Subcutaneous adipose tissue (tissue), 4 donors: ENCODE data around the gene PKMYT1. TPM values are rescaled to one million over a fixed set of nuclear protein-coding genes. Genes with fewer than 3 reads are reported as not detected.

Source experiments
- CTCF ChIP-seq: fragments of 450-650 bp; IDR thresholded peaks from one replicate; pipeline ENCODE4 v1.5.1; 2016; ENCODE audit warnings: low read depth, mild to moderate bottlenecking, control low read depth, antibody characterized with exemption, moderate library complexity
- total RNA-seq, 4 donors: library from RNA; depleted of rRNA; stranded (reverse); fragments of >200 nt; gene quantifications; one replicate each; pipeline ENCODE4 v1.1.0, GENCODE V29; 2016

The PKMYT1 gene
- total RNA-seq, 4 donors from 2014 or later: 1.5 to 2.0 (median 1.8) TPM; not detected in 1

GRCh38 chr16:2948807-2949704, 31.2 kb downstream of the PKMYT1 start:
- TF ChIP-seq CTCF: no peak

GRCh38 chr16:2946649-2947048, 33.6 kb downstream of the PKMYT1 start:
- no peak for TF ChIP-seq CTCF

- TF ChIP-seq CTCF: no peak
Measured at GRCh38 chr16:2942045-2942444, 38.2 kb downstream of the PKMYT1 start.

- TF ChIP-seq CTCF: no peak
Measured at GRCh38 chr16:2939968-2940367, 40.3 kb downstream of the PKMYT1 start.

GRCh38 chr16:2938206-2938605, 42.0 kb downstream of the PKMYT1 start:
- TF ChIP-seq CTCF: no peak

- TF ChIP-seq CTCF: no peak
Measured at GRCh38 chr16:2937170-2937569, 43.1 kb downstream of the PKMYT1 start.

GRCh38 chr16:2936436-2937011, 43.7 kb downstream of the PKMYT1 start:
- no peak for TF ChIP-seq CTCF
